GM18502 (cell line): ENCODE results near the gene NDUFAF8.

Source experiments
- ATAC-seq: cut with Tn5 transposase; IDR thresholded peaks from one replicate; pipeline ENCODE4 v1.9.1; 2021; ENCODE audit warnings: mild to moderate bottlenecking; ENCODE audit not compliant: unreplicated experiment, poor library complexity

The NDUFAF8 gene

GRCh38 chr17:81200201-81200600, 38.9 kb upstream of the NDUFAF8 start:
- no peak for ATAC-seq

GRCh38 chr17:81200695-81201580, 38.2 kb upstream of the NDUFAF8 start:
- no peak for ATAC-seq

- no peak for ATAC-seq
Measured at GRCh38 chr17:81202318-81202717, 36.8 kb upstream of the NDUFAF8 start.

GRCh38 chr17:81203136-81203535, 36.0 kb upstream of the NDUFAF8 start:
- ATAC-seq, result no peak

- ATAC-seq, result no peak
Measured at GRCh38 chr17:81204578-81204977, 34.5 kb upstream of the NDUFAF8 start.

GRCh38 chr17:81206166-81206565, 33.0 kb upstream of the NDUFAF8 start:
- ATAC-seq, result no peak

- no peak for ATAC-seq
Measured at GRCh38 chr17:81206657-81207056, 32.5 kb upstream of the NDUFAF8 start.

GRCh38 chr17:81207610-81208581, 31.2 kb upstream of the NDUFAF8 start:
- ATAC-seq, result no peak

- no peak for ATAC-seq
Measured at GRCh38 chr17:81208651-81209050, 30.5 kb upstream of the NDUFAF8 start.

- ATAC-seq, result no peak
Measured at GRCh38 chr17:81209141-81209540, 30.0 kb upstream of the NDUFAF8 start.

GRCh38 chr17:81210466-81210865, 28.7 kb upstream of the NDUFAF8 start:
- ATAC-seq, result no peak

GRCh38 chr17:81210868-81211267, 28.2 kb upstream of the NDUFAF8 start:
- ATAC-seq, result no peak

GRCh38 chr17:81212365-81212764, 26.8 kb upstream of the NDUFAF8 start:
- no peak for ATAC-seq

GRCh38 chr17:81213978-81214377, 25.1 kb upstream of the NDUFAF8 start:
- ATAC-seq, result no peak

- no peak for ATAC-seq
Measured at GRCh38 chr17:81217491-81217890, 21.6 kb upstream of the NDUFAF8 start.

- no peak for ATAC-seq
Measured at GRCh38 chr17:81218459-81218858, 20.7 kb upstream of the NDUFAF8 start.

GRCh38 chr17:81218991-81219390, 20.1 kb upstream of the NDUFAF8 start:
- no peak for ATAC-seq

GRCh38 chr17:81219476-81220180, 19.5 kb upstream of the NDUFAF8 start:
- no peak for ATAC-seq

- ATAC-seq, result no peak
Measured at GRCh38 chr17:81221371-81221841, 17.7 kb upstream of the NDUFAF8 start.

- ATAC-seq, result no peak
Measured at GRCh38 chr17:81221842-81222619, 17.1 kb upstream of the NDUFAF8 start.
